ENCODE measurements around the gene GPR39. TPM values are rescaled to one million over a fixed set of nuclear protein-coding genes. Genes with fewer than 3 reads are reported as not detected.

The GPR39 gene
- total RNA-seq = 10 to 100 TPM in 1 of 4 donors, 1 to 10 TPM in 1, under 1 TPM in 1, not detected in 1; 0.52 to 53.2 (median 6.8) TPM

- TF ChIP-seq, protein P1, sequence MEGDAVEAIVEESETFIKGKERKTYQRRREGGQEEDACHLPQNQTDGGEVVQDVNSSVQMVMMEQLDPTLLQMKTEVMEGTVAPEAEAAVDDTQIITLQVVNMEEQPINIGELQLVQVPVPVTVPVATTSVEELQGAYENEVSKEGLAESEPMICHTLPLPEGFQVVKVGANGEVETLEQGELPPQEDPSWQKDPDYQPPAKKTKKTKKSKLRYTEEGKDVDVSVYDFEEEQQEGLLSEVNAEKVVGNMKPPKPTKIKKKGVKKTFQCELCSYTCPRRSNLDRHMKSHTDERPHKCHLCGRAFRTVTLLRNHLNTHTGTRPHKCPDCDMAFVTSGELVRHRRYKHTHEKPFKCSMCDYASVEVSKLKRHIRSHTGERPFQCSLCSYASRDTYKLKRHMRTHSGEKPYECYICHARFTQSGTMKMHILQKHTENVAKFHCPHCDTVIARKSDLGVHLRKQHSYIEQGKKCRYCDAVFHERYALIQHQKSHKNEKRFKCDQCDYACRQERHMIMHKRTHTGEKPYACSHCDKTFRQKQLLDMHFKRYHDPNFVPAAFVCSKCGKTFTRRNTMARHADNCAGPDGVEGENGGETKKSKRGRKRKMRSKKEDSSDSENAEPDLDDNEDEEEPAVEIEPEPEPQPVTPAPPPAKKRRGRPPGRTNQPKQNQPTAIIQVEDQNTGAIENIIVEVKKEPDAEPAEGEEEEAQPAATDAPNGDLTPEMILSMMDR (IDR thresholded peaks at IDR 0.05) = no peak
- no peak for TF ChIP-seq POLR2A (IDR thresholded peaks at IDR 0.05)
- H3K27ac ChIP-seq = no peak within 1 kb of the TSS
- intact Hi-C loops (cut with DNase I; ENCODE audit: low total_unique reads) = no loop called here
Measured at GRCh38 chr2:132416723-132417395, at the start of gene GPR39. Gene GPR39 (plus strand): TSS chr2:132416805.

DNA sequence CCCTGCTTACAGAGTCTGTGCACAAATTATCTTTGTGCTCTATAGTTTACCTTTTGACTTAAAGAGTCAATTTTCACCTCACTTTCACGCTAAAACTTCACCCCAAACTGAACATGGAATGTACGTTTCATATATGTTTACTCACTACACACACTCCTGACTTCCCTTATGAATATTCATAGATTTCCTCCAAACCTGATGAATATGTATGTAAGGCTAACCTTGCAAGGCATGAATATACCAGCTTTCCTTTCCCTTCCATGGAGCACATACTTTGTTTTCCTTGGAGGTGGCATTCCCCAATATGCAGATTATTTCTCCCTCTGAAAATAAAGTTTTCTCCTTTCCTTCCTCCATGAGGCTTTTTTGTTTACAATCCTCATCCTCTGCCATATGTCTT is 48.4 kb upstream of the GPR39 start:
- Histone ChIP-seq H3K4me3 (no peak overlapping the region), H3K27ac (no peak overlapping the region), H3K36me3 (no peaks in the 10 kb centered on the region), H3K9me3 (no peaks in the 10 kb centered on the region), H3K4me1 (no peaks in the 10 kb centered on the region), H3K27me3 (no peaks in the 10 kb centered on the region)
- DNase-seq = no peak
- intact Hi-C loops (cut with DNase I; ENCODE audit: low total_unique reads) = no loop called here
- TF ChIP-seq POLR2A (IDR thresholded peaks at IDR 0.05) = no peak
- TF ChIP-seq, protein P1 (IDR thresholded peaks at IDR 0.05) = no peak

More at GRCh38 chr2:132416723-132417395, at the start of gene GPR39:
- Histone ChIP-seq H3K27me3 (no peaks in the 10 kb centered on the region), H3K9me3 (no peaks in the 10 kb centered on the region), H3K36me3 (no peaks in the 10 kb centered on the region), H3K4me1 (no peaks in the 10 kb centered on the region), H3K4me3 (peak within 1 kb of the TSS; percentile 40 to 45)
- DNase-seq = no peak

DNA sequence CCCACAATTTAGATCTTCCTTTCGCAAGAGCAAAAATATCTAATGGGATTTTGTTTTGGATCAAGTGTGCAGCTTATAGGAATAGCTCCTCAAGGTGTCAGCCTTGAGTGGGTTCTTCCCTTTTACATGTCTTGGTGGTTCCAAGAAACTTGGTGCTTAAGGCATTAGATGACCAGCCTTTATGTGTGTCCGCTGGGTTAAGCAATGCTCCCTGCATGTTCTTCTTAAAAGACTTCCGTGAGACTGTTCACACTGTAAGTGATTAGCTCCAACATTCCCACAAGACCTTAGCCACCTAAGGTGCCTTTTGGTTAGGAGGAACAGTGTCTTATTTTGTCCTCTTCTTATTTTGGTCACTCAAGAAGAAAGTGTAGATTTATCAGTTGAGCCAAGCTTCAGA is 44.3 kb upstream of the GPR39 start:
- H3K4me3 ChIP-seq = no peak overlapping the region
- DNase-seq = no peak
- intact Hi-C loops (cut with DNase I; ENCODE audit: low total_unique reads) = no loop called here
- H3K36me3 ChIP-seq = no peaks in the 10 kb centered on the region
- TF ChIP-seq, protein P1 (IDR thresholded peaks at IDR 0.05) = no peak
- TF ChIP-seq POLR2A (IDR thresholded peaks at IDR 0.05) = no peak
- no peaks in the 10 kb centered on the region for H3K27me3 ChIP-seq
- H3K27ac ChIP-seq = no peak overlapping the region
- H3K4me1 ChIP-seq = no peaks in the 10 kb centered on the region
- no peaks in the 10 kb centered on the region for H3K9me3 ChIP-seq

- no peaks in the 10 kb centered on the region for H3K36me3 ChIP-seq
- intact Hi-C loops (cut with DNase I; ENCODE audit: low total_unique reads) = no loop called here
- no peak for DNase-seq
- H3K27ac ChIP-seq = peak overlapping the region in 1 of 2 donors; percentile 40
- H3K27me3 ChIP-seq = no peaks in the 10 kb centered on the region
- H3K4me1 ChIP-seq = no peaks in the 10 kb centered on the region
- no peaks in the 10 kb centered on the region for H3K9me3 ChIP-seq
- TF ChIP-seq, protein P1 (IDR thresholded peaks at IDR 0.05) = no peak
- no peak for TF ChIP-seq POLR2A (IDR thresholded peaks at IDR 0.05)
- no peak overlapping the region for H3K4me3 ChIP-seq
Measured at GRCh38 chr2:132373391-132374135, 43.0 kb upstream of the GPR39 start.

DNA sequence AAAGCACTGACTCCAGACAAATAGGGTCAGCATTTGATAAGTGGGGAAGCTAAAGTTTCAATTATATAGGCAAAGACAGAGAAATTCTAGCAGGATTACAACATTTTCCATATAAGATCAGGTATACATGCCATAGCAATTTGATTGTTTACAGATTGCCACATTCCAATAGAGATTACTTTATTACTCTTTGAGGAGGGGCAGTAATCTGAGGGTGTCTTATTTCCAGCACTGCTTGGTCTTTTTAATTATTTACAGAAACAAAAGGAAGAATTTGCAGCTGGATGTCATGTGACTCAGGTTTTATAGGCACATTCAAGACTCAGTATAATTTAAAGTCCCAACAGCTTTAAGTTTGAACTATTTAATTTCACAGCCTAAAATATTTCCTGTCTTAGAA is 42.5 kb upstream of the GPR39 start:
- intact Hi-C loops (cut with DNase I; ENCODE audit: low total_unique reads) = no loop called here
- Histone ChIP-seq H3K27me3 (no peaks in the 10 kb centered on the region), H3K4me3 (no peak overlapping the region), H3K4me1 (no peaks in the 10 kb centered on the region), H3K9me3 (no peaks in the 10 kb centered on the region), H3K36me3 (no peaks in the 10 kb centered on the region), H3K27ac (peak overlapping the region in 1 of 2 donors; percentile 40)
- TF ChIP-seq, protein P1 (IDR thresholded peaks at IDR 0.05) = no peak
- no peak for TF ChIP-seq POLR2A (IDR thresholded peaks at IDR 0.05)
- no peak for DNase-seq

Data from uterus (tissue), 4 donors.